WI38 (cell line): ENCODE data around the gene TSPYL6.
"Not testable (repeated sequence)": the region's sequence is repeated elsewhere in the genome, so short reads cannot be mapped to it uniquely, and the experiment has no call there.

Experiments used
- H3K4me3 ChIP-seq: 2 replicates; pipeline ENCODE4 v1.5.1; 2011; ENCODE audit warnings: low read depth, mild to moderate bottlenecking, control low read depth, low read length
- TF ChIP-seq, protein P1 (sequence below): IDR thresholded peaks from 2 replicates; pipeline ENCODE4 v1.5.1; 2012; ENCODE audit warnings: low read depth, mild to moderate bottlenecking, control low read depth, low read length

Gene TSPYL6

DNA sequence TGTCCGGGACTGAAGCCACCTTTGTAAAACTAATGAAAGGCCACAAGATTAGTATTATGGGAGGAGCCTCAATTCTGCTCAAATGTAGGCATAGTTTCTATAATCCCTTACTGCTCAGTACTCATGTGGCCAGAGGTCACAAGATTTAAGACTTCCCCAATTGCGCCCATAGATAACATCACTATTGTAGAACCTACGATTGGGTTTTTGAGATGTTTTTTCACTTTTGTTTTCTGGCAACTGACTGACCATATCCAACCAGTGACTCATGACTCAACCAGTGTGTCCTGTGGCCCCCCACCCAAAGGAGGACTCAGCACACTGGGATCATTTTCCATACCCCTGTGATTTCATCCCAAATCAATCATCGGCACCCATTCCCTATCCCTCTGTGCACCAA is 15.2 kb upstream of the TSPYL6 start:
- TF ChIP-seq, protein P1, sequence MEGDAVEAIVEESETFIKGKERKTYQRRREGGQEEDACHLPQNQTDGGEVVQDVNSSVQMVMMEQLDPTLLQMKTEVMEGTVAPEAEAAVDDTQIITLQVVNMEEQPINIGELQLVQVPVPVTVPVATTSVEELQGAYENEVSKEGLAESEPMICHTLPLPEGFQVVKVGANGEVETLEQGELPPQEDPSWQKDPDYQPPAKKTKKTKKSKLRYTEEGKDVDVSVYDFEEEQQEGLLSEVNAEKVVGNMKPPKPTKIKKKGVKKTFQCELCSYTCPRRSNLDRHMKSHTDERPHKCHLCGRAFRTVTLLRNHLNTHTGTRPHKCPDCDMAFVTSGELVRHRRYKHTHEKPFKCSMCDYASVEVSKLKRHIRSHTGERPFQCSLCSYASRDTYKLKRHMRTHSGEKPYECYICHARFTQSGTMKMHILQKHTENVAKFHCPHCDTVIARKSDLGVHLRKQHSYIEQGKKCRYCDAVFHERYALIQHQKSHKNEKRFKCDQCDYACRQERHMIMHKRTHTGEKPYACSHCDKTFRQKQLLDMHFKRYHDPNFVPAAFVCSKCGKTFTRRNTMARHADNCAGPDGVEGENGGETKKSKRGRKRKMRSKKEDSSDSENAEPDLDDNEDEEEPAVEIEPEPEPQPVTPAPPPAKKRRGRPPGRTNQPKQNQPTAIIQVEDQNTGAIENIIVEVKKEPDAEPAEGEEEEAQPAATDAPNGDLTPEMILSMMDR = no peak
- H3K4me3 ChIP-seq = no peak overlapping the region

DNA sequence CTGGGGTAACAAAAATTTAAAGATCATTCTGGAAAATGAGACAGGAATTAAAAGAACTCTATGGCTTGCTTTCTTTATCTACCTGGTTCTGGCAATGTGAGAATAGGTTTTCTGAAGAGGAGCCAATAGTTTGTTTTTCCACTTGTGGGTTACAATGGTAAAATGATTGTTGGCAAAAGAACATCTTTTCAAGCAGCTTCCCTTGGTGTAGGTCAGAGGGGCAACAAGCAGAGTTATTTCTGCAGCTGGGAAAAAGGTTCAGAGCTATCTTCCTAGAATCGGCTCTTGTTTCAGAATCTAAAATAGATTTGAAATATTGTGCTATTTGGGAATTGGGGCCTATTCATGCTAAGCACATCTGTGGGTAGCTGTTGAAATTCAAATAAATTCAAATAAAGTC is 11.5 kb upstream of the TSPYL6 start:
- TF ChIP-seq, protein P1 = no peak
- H3K4me3 ChIP-seq = no peak overlapping the region

DNA sequence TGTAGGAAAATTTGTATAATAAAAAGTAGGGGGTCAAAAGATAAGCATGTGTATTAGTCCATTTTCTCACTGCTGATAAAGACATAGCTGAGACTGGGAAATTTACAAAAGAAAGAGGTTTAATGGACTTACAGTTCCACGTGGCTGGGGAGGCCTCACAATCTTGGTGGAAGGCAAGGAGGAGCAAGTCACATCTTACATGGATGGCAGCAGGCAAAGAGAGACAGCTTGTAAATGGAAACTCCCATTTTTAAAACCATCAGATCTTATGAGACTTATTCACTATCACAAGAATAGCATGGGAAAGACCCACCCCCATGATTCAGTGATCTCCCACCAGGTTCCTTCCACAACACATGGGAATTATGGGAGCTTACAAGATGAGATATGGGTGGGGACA is 9.1 kb upstream of the TSPYL6 start:
- not testable (repeated sequence) for H3K4me3 ChIP-seq

DNA sequence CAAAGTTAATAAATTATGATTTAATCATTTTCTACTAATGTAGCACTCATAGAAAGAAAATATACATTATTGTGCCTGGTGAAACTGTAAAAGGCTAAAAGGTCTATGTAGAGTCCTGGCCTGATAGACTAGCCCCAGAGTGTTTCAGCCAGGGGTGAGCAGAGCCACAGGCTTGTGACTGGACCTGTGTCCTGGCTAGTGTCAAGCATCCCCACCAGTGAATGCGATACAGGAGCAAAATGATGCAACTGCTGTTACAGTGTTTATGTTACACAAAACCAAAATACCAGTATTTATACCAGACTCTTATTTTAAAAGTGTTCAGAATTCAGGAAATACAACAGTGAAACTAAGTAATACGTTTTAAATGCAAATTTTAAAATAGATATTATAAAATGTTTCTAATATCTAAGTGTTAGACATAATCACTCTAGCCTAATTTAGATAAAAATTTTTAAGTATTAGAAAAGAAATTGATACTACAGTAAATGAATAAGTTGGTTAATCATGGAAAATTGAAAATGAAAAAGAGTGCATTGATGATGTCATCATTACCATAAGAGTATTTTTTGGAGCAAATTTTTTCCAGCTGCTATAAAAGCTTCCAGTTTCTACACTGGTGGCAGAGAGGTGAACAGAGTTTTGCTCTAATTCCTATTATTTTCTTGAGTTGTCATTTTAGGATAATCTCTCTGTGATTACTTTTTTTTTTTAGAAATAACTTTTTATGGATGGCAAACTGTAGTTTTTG is 6.2 kb upstream of the TSPYL6 start:
- H3K4me3 ChIP-seq = no peak overlapping the region
- TF ChIP-seq, protein P1 = no peak

DNA sequence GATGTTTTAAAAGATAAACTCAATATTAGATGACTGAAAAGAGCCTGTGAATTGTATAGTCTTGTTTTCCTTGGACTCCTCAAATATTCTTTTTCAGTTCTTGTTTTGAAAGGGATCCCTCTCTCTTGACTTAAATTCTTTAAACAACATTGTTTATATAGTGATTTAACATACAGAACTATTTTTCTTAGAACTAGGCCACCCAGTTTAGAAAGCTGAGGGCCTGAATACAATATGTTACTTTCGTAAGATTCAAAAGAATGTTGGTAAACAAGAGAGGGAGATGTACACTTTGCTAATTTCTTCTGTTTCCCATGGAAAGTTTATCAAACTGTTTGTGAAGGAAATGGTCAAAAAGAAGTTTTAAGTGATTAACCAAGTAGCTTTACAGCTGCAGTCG is 5.5 kb upstream of the TSPYL6 start:
- TF ChIP-seq, protein P1 = no peak
- H3K4me3 ChIP-seq = no peak overlapping the region

DNA sequence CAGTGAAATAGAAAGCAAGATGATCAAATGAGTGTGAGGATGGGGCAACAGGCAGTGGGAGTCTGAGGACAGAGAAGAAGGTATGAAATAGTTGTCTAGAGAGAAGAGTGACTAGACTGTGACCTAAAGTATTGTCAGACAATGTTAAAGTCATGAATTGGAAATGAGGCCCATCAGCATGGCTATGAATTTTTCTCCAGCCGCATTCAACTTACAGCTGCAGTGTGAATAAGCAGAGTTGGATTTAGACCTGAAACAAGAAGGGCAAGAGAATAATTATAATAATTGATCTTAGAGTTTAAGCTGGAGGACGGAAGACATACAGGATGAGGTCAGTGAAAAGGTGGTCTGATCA is 4.2 kb upstream of the TSPYL6 start:
- no peak overlapping the region for H3K4me3 ChIP-seq
- TF ChIP-seq, protein P1 = no peak

DNA sequence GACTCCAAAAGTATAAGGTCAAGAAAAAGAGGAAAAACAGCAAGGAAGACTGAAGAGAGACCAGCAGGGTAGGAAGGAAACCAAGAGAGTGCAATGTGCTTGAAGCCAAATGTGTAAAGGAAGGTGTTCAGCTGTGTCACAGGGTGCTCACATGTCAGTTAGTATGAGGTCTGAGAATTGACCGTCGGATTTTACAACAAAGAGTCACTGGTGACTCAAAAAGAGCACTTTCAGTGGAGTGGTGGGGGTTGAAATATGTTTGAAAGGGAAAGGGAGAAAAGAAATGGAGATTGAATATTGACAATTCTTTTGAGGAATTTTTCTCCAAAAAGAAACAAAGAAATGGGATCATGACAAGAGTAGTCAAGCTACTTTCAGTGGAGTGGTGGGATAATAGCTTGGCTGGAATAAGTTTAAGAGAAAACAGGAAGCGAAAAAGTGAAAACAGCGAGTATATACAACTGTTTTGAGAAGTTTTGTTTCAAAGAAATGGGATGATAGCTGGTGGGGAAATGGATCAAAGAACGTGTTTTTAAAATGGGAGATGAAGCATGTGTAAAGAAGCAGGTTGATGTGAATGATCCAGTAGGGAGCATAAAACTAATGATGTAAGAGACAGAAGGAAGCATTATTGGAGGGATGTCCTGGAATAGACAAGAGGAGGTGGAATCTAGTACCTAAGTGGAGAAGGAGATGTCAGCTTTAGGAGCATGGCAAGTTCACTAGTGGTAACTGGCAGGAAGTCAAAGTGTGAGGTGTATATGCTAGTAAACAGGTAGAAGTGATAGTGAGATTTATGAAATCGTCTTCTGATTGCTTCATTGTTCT is 3.6 kb upstream of the TSPYL6 start:
- H3K4me3 ChIP-seq = no peak overlapping the region
- TF ChIP-seq, protein P1 = no peak

DNA sequence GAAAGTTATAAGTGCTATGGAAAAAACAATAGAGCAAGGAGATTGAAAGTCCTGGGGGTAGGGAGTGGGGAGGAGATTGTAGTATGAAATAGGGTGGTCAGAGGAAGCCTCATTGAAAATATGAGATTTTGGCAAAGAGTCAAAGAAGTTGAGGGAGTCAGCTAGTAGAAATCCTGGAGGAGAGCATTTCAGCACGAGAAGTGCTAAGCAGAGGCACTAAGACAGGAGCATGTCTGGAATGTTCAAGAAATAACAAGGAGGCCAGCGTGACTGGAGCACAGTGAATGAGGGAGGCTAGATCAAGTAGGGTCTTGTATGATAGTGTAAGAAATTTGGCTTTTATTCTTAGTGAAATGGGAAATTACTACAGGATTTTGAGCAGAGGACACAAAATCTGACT is 2.1 kb upstream of the TSPYL6 start:
- TF ChIP-seq, protein P1 = no peak
- no peak overlapping the region for H3K4me3 ChIP-seq
